T-helper 2 cell treated with Interferon-gamma antibody and Interleukin-4, amounts not matched to agents 100 ng/mL and 5 ng/mL, for 36 hours (primary cell): ENCODE results near the gene GSTM5. TPM values are rescaled to one million over a fixed set of nuclear protein-coding genes. Genes with fewer than 3 reads are reported as not detected.
"Not testable (repeated sequence)": the region's sequence is repeated elsewhere in the genome, so short reads cannot be mapped to it uniquely, and the experiment has no call there.

Source experiments
- intact Hi-C: fragments of 100-400 bp; cut with micrococcal nuclease; formaldehyde crosslinking; loops from one replicate; pipeline ENCODE4 v1.15.1; 2023
- total RNA-seq: library from RNA; stranded (reverse); gene quantifications from 2 replicates; pipeline ENCODE4 v1.2.3, GENCODE V29; 2022

Gene GSTM5
- total RNA-seq: 0.14 and 0.18 TPM in 2 replicates

GRCh38 chr1:109711593-109712320 is at the start of gene GSTM5:
TSS of gene GSTM5 (plus strand) at chr1:109712251. CDS start at chr1:109712313, 62 bp downstream.
- intact Hi-C loops: loop anchor here (1.0 kb wide), 1 partner anchor 24 kb away; the partner anchor contains the start of gene GSTM1

- intact Hi-C loops: no loop called here
Observed at GRCh38 chr1:109664671-109665070, 47.4 kb upstream of the GSTM5 start.

- intact Hi-C loops: loop anchor here (2.0 kb wide), 1 partner anchor 21 kb away; no protein-coding TSS in a partner anchor
Observed at GRCh38 chr1:109667452-109668122, 44.5 kb upstream of the GSTM5 start, which contains the start of gene GSTM2. TSS of gene GSTM2 (plus strand) at chr1:109668057. CDS start at chr1:109668116, 59 bp downstream.

- intact Hi-C loops: loop anchor here (2.0 kb wide), 1 partner anchor 21 kb away; no protein-coding TSS in a partner anchor
Observed at GRCh38 chr1:109668123-109668775, 43.8 kb upstream of the GSTM5 start.

- intact Hi-C loops: loop anchor here (2.0 kb wide), 1 partner anchor 19 kb away; no protein-coding TSS in a partner anchor
Observed at GRCh38 chr1:109669246-109669948, 42.7 kb upstream of the GSTM5 start.

- intact Hi-C loops: loop anchor here (2.0 kb wide), 1 partner anchor 19 kb away; no protein-coding TSS in a partner anchor
Observed at GRCh38 chr1:109669949-109670302, 42.1 kb upstream of the GSTM5 start.

DNA sequence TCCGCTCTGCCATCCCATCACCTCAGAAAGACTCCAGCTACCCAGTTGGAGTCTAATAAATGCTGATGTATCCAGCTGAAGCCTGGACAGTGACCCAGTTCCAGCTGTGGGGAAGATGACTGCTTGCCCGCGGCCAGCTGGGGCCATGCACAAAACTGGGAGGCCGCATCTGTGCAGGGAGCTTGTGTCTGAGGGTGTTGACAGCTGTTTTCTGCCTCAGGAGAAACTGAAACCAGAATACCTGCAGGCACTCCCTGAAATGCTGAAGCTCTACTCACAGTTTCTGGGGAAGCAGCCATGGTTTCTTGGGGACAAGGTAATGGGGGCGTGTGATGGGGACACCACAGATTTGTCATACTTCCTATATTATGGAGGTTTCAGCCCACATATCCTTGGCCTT is 41.0 kb upstream of the GSTM5 start:
- intact Hi-C loops: no loop called here

DNA sequence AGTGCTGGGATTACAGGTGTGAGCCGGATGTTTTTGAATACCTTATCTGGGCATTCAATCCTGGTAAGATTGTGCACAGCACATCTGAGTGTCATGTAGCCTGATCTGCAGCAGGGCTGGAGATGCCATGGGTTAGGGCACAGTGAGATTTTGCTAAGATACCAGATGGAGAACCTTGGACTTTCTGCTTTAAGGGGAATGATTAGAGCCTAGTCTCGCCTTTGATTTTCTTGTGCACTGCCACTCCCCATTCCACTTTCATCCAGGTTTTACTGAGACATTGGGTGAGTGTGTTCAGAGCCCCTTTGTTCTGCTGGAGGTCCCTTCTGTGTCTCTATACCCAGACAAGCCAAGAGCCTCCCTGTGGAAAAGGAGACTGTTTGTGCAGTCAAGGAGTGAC is 38.2 kb upstream of the GSTM5 start:
- intact Hi-C loops: not testable (repeated sequence)

GRCh38 chr1:109676683-109677381 is 35.2 kb upstream of the GSTM5 start:
- intact Hi-C loops: not testable (repeated sequence)

GRCh38 chr1:109677459-109677858 is 34.6 kb upstream of the GSTM5 start:
- intact Hi-C loops: no loop called here

GRCh38 chr1:109678637-109679036 is 33.4 kb upstream of the GSTM5 start:
- intact Hi-C loops: not testable (repeated sequence)

DNA sequence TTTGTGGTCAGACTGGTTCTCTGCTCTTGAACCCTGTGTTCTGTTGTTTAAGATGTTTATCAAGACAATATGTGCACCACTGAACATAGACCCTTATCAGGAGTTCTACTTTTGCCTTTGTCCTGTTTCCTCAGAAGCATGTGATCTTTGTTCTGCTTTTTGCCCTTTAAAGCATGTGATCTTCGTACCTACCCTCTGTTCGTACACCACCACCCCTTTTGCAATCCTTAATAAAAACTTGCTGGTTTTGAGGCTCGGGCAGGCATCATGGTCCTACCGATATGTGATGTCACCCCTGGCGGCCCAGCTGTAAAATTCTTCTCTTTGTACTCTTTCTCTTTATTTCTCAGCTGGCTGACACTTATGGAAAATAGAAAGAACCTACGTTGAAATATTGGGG is 27.3 kb upstream of the GSTM5 start:
- intact Hi-C loops: not testable (repeated sequence)

GRCh38 chr1:109685399-109685798 is 26.7 kb upstream of the GSTM5 start:
- intact Hi-C loops: not testable (repeated sequence)

GRCh38 chr1:109685890-109686289 is 26.2 kb upstream of the GSTM5 start:
- intact Hi-C loops: not testable (repeated sequence)

GRCh38 chr1:109687109-109687508 is 24.9 kb upstream of the GSTM5 start:
- intact Hi-C loops: loop anchor here (1.0 kb wide), 3 partner anchors 24 to 139 kb away; partner anchors contain the start of gene GNAI3

DNA sequence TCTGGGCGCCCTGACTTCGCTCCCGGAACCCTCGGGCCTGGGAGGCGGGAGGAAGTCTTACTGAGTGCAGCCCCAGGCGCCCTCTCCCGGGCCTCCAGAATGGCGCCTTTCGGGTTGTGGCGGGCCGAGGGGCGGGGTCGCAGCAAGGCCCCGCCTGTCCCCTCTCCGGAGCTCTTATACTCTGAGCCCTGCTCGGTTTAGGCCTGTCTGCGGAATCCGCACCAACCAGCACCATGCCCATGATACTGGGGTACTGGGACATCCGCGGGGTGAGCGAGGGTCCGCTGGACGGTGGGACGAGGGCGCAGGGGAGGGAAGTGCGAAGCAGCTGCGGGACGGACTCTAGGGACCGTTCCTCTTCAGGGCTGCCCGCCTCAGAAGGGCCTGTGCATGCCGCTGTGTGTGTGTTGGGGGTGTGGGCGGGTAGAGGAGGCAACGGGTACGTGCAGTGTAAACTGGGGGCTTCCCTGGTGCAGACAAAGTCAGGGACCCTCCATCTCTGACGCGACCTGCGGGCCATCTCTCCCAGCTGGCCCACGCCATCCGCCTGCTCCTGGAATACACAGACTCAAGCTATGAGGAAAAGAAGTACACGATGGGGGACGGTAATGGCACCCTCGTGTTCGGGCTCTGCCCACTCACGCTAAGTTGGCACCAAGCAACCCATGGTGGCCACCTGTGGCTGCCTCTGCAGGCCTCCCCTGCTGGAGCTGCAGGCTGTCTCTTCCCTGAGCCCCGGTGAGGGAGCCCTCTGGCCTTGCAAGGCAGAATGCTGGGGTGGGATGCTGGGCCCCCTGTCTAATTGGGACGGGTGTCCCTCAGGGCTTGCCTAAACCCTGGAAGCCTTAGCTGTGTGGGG is 24.2 kb upstream of the GSTM5 start, which contains the start of gene GSTM1:
GSTM1 (plus strand) TSS at position 177 of the 859 bp plus-strand sequence; CDS start at position 234, 57 bp downstream.
- intact Hi-C loops: loop anchor here (1.0 to 2.0 kb wide), 4 partner anchors 19 to 140 kb away; partner anchors contain the start of genes GNAI3 and GSTM2

DNA sequence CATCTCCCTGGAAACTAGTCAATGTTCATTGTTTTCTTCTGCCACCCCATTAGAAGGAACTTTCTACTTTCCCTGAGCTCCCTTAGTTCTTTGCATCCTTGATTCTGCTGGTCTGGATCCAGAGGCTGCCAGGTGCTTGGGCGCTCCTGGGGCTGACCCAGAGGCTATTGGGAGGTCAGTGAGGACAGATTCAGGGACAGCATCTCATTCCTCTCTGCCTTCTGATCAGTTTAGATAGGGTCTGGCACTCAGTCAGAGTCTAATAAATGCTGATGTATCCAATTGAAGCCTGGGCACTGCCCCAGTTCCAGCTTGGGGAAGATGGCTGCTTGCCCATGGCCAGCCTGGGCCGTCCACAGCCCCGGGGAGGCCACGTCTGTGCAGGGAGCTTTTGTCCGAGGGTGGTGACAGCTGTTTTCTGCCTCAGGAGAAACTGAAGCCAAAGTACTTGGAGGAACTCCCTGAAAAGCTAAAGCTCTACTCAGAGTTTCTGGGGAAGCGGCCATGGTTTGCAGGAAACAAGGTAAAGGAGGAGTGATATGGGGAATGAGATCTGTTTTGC is 22.1 kb upstream of the GSTM5 start:
- intact Hi-C loops: loop anchor here (2.0 kb wide), 1 partner anchor 21 kb away; the partner anchor contains the start of gene GSTM2

GRCh38 chr1:109691759-109692158 is 20.3 kb upstream of the GSTM5 start:
- intact Hi-C loops: no loop called here

DNA sequence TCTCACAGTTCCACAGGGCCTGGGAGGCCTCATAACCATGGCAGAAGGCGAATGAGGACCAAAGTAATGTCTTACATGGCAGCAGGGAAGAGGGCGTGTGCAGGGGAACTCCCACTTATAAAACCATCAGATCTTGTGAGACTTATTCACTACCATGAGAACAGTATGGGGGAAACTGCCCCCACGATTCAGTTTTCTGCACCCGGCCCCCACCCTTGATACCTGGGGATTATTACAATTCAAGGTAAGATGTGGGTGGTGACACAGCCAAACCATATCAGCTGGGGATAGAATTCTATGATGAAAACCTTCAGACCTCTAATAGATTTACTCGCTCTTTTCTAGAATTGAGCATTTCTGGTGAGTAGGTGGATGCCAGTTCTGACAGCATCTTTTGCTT is 17.7 kb upstream of the GSTM5 start:
- intact Hi-C loops: not testable (repeated sequence)
